ENCODE data around the gene ABCC3.

The ABCC3 gene, protein sequence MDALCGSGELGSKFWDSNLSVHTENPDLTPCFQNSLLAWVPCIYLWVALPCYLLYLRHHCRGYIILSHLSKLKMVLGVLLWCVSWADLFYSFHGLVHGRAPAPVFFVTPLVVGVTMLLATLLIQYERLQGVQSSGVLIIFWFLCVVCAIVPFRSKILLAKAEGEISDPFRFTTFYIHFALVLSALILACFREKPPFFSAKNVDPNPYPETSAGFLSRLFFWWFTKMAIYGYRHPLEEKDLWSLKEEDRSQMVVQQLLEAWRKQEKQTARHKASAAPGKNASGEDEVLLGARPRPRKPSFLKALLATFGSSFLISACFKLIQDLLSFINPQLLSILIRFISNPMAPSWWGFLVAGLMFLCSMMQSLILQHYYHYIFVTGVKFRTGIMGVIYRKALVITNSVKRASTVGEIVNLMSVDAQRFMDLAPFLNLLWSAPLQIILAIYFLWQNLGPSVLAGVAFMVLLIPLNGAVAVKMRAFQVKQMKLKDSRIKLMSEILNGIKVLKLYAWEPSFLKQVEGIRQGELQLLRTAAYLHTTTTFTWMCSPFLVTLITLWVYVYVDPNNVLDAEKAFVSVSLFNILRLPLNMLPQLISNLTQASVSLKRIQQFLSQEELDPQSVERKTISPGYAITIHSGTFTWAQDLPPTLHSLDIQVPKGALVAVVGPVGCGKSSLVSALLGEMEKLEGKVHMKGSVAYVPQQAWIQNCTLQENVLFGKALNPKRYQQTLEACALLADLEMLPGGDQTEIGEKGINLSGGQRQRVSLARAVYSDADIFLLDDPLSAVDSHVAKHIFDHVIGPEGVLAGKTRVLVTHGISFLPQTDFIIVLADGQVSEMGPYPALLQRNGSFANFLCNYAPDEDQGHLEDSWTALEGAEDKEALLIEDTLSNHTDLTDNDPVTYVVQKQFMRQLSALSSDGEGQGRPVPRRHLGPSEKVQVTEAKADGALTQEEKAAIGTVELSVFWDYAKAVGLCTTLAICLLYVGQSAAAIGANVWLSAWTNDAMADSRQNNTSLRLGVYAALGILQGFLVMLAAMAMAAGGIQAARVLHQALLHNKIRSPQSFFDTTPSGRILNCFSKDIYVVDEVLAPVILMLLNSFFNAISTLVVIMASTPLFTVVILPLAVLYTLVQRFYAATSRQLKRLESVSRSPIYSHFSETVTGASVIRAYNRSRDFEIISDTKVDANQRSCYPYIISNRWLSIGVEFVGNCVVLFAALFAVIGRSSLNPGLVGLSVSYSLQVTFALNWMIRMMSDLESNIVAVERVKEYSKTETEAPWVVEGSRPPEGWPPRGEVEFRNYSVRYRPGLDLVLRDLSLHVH (N-terminal part only)

DNA sequence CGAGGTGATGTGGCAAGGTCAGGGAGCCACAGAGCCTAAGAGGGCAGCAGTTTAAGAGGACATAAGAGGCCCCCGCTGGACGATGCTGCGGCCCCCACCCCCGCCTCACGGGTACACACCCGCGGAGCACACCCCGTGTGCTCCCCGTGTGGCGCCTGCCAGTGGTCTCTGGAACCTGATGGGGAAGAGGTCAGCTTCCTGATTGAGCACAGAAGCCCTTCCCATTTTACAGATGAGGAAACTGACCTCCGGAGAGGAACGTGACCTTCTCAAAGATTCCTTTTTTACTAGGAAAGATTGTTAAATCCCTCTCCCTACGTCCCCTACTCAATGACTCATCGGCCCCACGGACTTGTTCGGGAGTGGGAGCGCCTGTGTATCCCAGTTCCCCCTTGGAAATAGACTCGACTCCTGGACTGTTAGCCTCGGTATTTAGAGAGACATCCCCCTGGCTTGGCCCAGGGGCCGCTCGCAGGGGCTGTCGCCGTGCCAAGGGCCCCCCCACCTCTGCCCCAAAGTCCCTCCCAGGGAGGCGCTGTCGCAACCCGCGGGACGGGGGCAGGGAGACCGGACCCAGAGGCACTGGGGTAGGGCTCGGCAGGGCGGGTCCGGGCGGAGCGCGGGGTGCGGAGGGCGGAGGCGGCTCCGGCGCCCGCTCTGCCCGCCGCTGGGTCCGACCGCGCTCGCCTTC, at the start of gene ABCC3:
TSS of gene ABCC3 (plus strand) at position 658 of the 691 bp plus-strand sequence. CDS start 56 bp downstream, outside the sequence.
- DNase-seq = no peak

DNA sequence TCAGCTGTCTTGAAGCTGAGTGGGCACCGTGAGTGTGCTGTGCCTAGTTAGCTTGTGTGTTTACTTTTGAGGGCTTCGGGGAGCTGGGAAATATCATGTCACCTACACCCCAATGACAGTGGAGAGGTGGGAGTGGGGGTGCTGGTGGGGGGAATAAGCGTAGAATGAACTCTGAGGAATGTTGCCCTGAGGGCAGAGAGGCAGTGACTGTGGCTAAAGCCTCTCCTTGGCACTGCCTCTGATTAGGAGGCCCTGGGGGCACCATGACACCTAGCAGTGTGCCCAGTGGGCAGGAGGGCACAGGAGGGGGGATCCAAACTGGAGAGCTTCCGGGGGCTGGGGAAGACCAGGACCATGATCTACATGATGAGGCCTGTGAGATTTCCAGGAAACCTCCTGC, 49.3 kb upstream of the ABCC3 start:
- no peak for DNase-seq

GRCh38 chr17:50585891-50586290, 48.8 kb upstream of the ABCC3 start:
- DNase-seq = no peak

GRCh38 chr17:50586421-50587247, 48.0 kb upstream of the ABCC3 start:
- no peak for DNase-seq

DNA sequence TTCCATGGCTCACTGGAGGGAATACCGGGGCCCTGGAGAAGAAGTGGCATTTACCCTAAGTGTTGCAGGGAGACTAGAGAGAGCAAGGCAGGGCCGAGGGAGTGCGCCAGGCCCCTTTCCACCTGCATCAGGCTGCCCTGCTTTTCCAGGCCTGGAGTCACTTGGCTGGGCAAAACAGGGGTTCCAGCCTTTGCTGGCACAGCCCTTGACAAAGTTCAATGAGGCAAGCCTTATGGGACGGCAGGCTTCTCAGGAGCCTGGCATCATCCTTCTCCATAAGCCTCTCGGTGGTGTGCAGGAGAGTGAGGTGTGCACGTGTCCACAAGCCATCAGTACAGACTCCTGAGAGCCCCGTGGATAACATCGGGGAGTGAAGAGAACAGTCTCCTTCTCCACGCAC, 47.1 kb upstream of the ABCC3 start:
- no peak for DNase-seq

DNA sequence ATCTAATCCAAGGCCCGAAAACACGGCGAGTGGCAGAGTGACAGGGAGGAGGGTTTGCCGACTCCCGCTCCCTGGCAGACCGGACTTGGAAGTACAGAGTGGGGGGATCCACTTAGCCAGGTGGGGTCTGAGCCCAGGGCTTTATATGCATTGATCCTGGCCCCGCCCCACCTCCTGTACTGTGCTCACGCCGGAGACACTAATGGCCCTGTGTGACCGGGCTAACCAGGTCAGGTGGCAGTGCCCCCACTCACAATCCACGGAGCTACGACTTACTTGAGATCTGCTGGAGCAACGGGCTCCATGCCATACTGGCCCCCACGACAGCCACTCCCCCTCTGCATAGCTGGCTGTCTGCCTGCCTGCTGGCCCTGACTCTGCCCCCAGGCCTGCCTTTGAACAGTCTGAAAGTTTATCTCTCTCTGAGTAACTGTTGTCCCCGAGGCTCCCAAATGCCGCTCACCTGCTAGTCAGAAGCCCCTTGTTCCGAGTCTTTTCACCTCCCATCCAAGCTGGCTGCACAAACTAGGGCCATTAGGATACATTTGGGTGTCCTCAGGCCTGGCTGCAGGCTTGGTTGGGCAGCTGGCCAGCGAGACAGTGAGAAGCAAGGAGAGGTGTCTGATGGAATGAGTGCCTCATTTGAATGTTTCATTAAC, 46.2 kb upstream of the ABCC3 start:
- DNase-seq = no peak

DNA sequence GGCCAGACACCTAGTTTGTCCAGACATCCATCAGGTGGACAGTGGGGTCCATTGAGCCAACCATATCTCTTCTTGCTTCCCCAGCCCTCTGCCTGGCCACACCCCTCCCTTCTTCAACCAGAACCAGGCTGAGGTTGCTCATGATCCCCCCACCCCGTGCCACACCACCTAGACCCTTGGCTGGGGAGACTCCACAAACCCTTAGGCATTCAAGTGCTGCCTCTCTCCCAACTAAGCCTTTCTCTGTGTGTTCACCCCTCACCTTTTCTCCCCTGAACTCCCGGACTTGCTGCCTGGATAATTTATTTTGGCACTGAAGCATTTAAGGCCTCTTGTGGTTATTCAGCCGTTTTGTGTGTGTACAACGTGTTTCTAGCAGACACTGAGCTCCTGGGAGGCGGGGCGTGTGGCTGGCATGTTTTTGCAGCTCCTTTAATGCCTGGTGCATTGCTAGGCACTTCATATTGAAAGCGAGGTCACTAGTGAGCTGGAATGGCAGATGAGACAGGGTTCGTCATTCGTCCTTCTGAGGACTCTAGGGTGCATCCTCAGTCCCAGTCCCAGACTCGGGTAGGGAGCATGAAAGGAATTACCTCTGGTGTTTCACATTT, 45.5 kb upstream of the ABCC3 start:
- no peak for DNase-seq

GRCh38 chr17:50590946-50591737, 43.5 kb upstream of the ABCC3 start:
- DNase-seq = no peak

GRCh38 chr17:50593321-50593720, 41.4 kb upstream of the ABCC3 start:
- no peak for DNase-seq

DNA sequence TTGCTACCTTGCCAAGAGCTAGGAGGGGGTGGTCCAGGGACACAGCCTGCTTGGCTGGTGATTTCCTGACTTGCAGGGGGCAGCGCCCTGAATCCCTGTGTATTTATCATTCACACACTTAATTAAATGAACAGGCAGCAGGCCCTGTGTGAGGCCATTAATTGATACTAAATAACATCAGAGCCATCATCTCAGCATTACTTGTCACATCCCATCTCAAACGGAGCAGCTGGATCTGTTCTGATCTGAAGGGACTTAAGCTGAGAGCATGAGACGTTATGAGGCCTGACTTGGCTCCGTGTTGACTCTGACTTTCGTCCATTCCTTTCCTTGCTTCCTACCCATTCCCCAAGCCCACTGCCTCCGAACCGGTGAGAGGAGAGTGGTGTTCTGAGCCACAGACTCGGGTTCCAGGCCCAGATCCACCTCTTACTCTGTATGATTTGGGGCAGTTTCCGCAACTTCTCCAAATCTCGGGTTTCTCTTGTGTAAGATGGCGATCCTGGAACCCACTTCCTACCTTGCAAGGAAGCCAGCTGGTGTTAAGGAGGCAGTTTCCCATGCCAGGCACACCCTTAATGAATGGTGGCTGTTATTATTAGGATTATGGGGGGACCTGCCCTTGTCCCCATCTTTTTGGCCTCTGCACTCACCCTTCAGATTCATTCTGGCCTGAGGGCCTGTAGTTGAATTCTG, 40.4 kb upstream of the ABCC3 start:
- no peak for DNase-seq

- DNase-seq = no peak
Observed at GRCh38 chr17:50594892-50595291, 39.8 kb upstream of the ABCC3 start.

GRCh38 chr17:50596191-50597037, 38.3 kb upstream of the ABCC3 start:
- DNase-seq = no peak

- no peak for DNase-seq
Observed at GRCh38 chr17:50598487-50598886, 36.2 kb upstream of the ABCC3 start.

- no peak for DNase-seq
Observed at GRCh38 chr17:50599606-50600005, 35.1 kb upstream of the ABCC3 start.

DNA sequence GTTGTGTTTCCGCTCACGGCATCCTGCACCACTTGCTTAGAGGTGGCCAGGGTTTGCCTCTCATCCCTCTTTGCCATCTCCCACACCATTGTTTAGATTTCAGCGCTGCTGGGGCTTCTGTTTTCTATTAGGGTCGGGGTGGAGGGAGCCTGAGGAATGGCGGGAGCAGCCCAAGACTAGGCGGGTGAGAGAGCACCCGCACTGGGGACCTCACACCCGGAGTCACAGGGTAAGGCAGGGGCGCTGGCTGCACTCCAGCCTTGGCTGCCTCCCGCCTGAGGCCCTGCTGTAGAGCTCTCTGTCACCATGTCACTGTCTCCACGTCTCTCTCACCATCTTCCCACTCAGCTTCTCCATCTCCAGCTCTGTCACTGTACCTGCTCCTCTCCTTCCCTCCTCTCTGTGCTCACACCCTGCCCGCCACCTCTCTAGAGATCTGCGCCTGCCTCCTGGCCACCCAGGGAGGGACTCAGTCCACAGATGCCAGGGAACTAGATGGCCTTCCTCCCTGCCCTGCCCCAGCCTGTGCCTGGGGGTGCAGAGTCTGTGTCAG, 32.8 kb upstream of the ABCC3 start:
- no peak for DNase-seq

DNA sequence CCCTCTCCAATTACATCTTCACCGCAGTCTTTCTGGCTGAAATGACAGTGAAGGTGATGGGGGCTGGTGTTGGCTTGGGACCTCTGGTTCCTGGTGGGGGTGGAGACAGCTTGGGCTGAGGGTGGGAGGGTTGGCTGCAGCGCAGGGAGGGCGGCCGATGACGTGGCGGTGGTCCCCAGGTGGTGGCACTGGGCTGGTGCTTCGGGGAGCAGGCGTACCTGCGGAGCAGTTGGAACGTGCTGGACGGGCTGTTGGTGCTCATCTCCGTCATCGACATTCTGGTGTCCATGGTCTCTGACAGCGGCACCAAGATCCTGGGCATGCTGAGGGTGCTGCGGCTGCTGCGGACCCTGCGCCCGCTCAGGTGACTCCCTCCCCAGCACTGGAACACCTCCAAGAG, 31.8 kb upstream of the ABCC3 start:
- no peak for DNase-seq

DNA sequence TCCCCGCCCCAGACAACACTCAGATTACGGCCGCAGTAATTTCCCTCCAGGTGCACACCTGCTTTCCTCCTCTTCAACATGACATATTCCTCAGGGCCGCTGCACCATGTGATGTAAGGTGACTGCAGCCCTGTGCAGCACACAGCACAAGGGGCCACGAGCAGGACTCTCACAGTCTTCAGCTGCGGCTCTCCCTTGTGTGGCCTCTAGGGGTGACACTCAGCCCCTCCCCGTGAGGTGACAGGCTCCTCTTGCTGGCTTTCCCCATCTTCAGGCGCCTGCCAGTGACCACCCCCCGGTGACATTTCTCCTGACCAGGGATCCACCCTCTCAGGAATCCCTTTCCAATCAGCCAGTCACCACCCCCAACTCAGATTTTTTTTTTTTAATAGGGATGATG, 31.3 kb upstream of the ABCC3 start:
- no peak for DNase-seq

- no peak for DNase-seq
Observed at GRCh38 chr17:50604513-50604912, 30.2 kb upstream of the ABCC3 start.
